Loucy (cell line): ENCODE data around the gene GNAL.

Source experiments
- H2AFZ ChIP-seq: fragments of 200-600 bp; sonication (generic); 2 replicates; pipeline ENCODE4 v1.6.0; 2016; ENCODE audit warnings: antibody characterized with exemption, mild to moderate bottlenecking, low read length, moderate library complexity
- H3F3A ChIP-seq: fragments of 200-600 bp; 2 replicates; pipeline ENCODE4 v1.6.0; 2016; ENCODE audit warnings: antibody characterized with exemption, low read depth, mild to moderate bottlenecking
- H3K27me3 ChIP-seq: fragments of 200-600 bp; sonication (generic); 2 replicates; pipeline ENCODE4 v1.6.1; 2014; ENCODE audit warnings: low read length, mild to moderate bottlenecking; ENCODE audit not compliant: insufficient read depth, poor library complexity, severe bottlenecking
- H3K36me3 ChIP-seq: fragments of 200-600 bp; sonication (generic); 2 replicates; pipeline ENCODE4 v1.6.1; 2016; ENCODE audit warnings: low read length; ENCODE audit not compliant: insufficient read depth
- H3K4me1 ChIP-seq: fragments of 200-600 bp; sonication (generic); 2 replicates; pipeline ENCODE4 v1.5.1; 2014; ENCODE audit warnings: low read length, mild to moderate bottlenecking; ENCODE audit not compliant: insufficient read depth, poor library complexity, severe bottlenecking
- H3K4me2 ChIP-seq: fragments of 200-600 bp; sonication (generic); 2 replicates; pipeline ENCODE4 v1.6.0; 2014; ENCODE audit warnings: antibody characterized with exemption, low read length, low read depth, mild to moderate bottlenecking; ENCODE audit not compliant: poor library complexity, severe bottlenecking
- H3K4me3 ChIP-seq: fragments of 200-600 bp; sonication (generic); 2 replicates; pipeline ENCODE4 v1.5.1; 2014; ENCODE audit warnings: low read length, mild to moderate bottlenecking, mixed read lengths; ENCODE audit not compliant: poor library complexity, severe bottlenecking
- H3K79me2 ChIP-seq: fragments of 200-600 bp; sonication (generic); 2 replicates; pipeline ENCODE4 v1.6.1; 2014; ENCODE audit warnings: low read length; ENCODE audit not compliant: insufficient read depth
- H3K9ac ChIP-seq: fragments of 200-600 bp; sonication (generic); 2 replicates; pipeline ENCODE4 v1.6.0; 2014; ENCODE audit warnings: mild to moderate bottlenecking, low read depth, low read length, moderate library complexity; ENCODE audit not compliant: poor library complexity, severe bottlenecking
- H3K9me2 ChIP-seq: fragments of 200-600 bp; sonication (generic); replicated peaks from 2 replicates; pipeline ENCODE4 v1.6.1; 2016; ENCODE audit warnings: low read depth, low read length, mixed read lengths
- H3K9me3 ChIP-seq: fragments of 200-600 bp; sonication (generic); 2 replicates; pipeline ENCODE4 v1.6.1; 2014; ENCODE audit warnings: mild to moderate bottlenecking, antibody characterized with exemption, low read length, low read depth; ENCODE audit not compliant: insufficient read depth
- H4K20me1 ChIP-seq: fragments of 200-600 bp; sonication (generic); 2 replicates; pipeline ENCODE4 v1.6.0; 2014; ENCODE audit warnings: antibody characterized with exemption, low read length, mild to moderate bottlenecking; ENCODE audit not compliant: insufficient read depth, poor library complexity, severe bottlenecking
- CTCF ChIP-seq: fragments of 200-600 bp; sonication (generic); conservative IDR thresholded peaks from 2 replicates; pipeline ENCODE4 v1.5.1; 2014; ENCODE audit warnings: mild to moderate bottlenecking, antibody characterized with exemption, low read length
- EZH2phosphoT487 ChIP-seq: fragments of 200-600 bp; IDR thresholded peaks from 2 replicates; pipeline ENCODE4 v1.6.1; 2018; ENCODE audit warnings: antibody characterized with exemption, mild to moderate bottlenecking, moderate library complexity, borderline replicate concordance

GNAL gene

GRCh38 chr18:11792632-11793031 is 103.6 kb downstream of the GNAL start:
- Histone ChIP-seq H3K27me3 (no peaks in the 10 kb centered on the region), H3K9ac (no peak overlapping the region), H4K20me1 (no peaks in the 10 kb centered on the region), H3F3A (no peaks in the 10 kb centered on the region), H3K36me3 (no peaks in the 10 kb centered on the region), H3K4me1 (no peaks in the 10 kb centered on the region), H3K79me2 (no peaks in the 10 kb centered on the region), H3K4me3 (no peak overlapping the region), H3K9me3 (no peaks in the 10 kb centered on the region), H3K9me2 (no peaks in the 10 kb centered on the region), H3K4me2 (no peak overlapping the region), H2AFZ (no peak overlapping the region)
- TF ChIP-seq EZH2phosphoT487 = no peak
- no peak for TF ChIP-seq CTCF

- H3K4me3 ChIP-seq = no peak overlapping the region
- no peaks in the 10 kb centered on the region for H3K79me2 ChIP-seq
- no peak overlapping the region for H2AFZ ChIP-seq
- H3K4me2 ChIP-seq = no peak overlapping the region
- no peaks in the 10 kb centered on the region for H4K20me1 ChIP-seq
- no peaks in the 10 kb centered on the region for H3K27me3 ChIP-seq
- H3K9me3 ChIP-seq = no peaks in the 10 kb centered on the region
- H3K36me3 ChIP-seq = no peaks in the 10 kb centered on the region
- TF ChIP-seq EZH2phosphoT487 = no peak
- TF ChIP-seq CTCF = no peak
- no peaks in the 10 kb centered on the region for H3F3A ChIP-seq
- H3K9ac ChIP-seq = no peak overlapping the region
- H3K4me1 ChIP-seq = no peaks in the 10 kb centered on the region
- H3K9me2 ChIP-seq = no peaks in the 10 kb centered on the region
Observed at GRCh38 chr18:11794195-11794594, 105.1 kb downstream of the GNAL start.

GRCh38 chr18:11795916-11796315 is 106.9 kb downstream of the GNAL start:
- no peaks in the 10 kb centered on the region for H3K27me3 ChIP-seq
- peak overlapping the region; percentile 6 for H3K4me2 ChIP-seq
- no peak overlapping the region for H3K4me3 ChIP-seq
- H2AFZ ChIP-seq = no peak overlapping the region
- no peaks in the 10 kb centered on the region for H4K20me1 ChIP-seq
- no peaks in the 10 kb centered on the region for H3K9me3 ChIP-seq
- H3K36me3 ChIP-seq = no peaks in the 10 kb centered on the region
- no peaks in the 10 kb centered on the region for H3K9me2 ChIP-seq
- no peaks in the 10 kb centered on the region for H3F3A ChIP-seq
- H3K4me1 ChIP-seq = no peaks in the 10 kb centered on the region
- H3K9ac ChIP-seq = no peak overlapping the region
- H3K79me2 ChIP-seq = no peaks in the 10 kb centered on the region
- TF ChIP-seq CTCF (no peak), EZH2phosphoT487 (no peak)
